GM12875 (cell line): ENCODE results near the gene C2CD2.
A peak's percentile ranks its signal among the peaks of the same experiment; 100 is the strongest.

Experiments
- H3K4me3 ChIP-seq: one replicate; pipeline ENCODE4 v1.5.1; 2011; ENCODE audit warnings: low read depth, low read length, control low read depth
- CTCF ChIP-seq: IDR thresholded peaks from 2 replicates; pipeline ENCODE4 v1.5.1; 2011; ENCODE audit warnings: low read depth, mild to moderate bottlenecking, control low read depth, inconsistent platforms, low read length, moderate library complexity, borderline replicate concordance; ENCODE audit not compliant: insufficient read depth

Gene C2CD2

GRCh38 chr21:41931041-41931451 lies 22.8 kb downstream of the C2CD2 start:
- TF ChIP-seq CTCF, result no peak
- H3K4me3 ChIP-seq, result no peak overlapping the region

- TF ChIP-seq CTCF, result no peak
- no peak overlapping the region for H3K4me3 ChIP-seq
These were observed 24.6 kb downstream of the C2CD2 start for GRCh38 chr21:41929248-41929647.

- TF ChIP-seq CTCF, result no peak
- no peak overlapping the region for H3K4me3 ChIP-seq
These were observed 25.1 kb downstream of the C2CD2 start for GRCh38 chr21:41928621-41929220.

GRCh38 chr21:41927727-41928409 lies 25.9 kb downstream of the C2CD2 start:
- no peak overlapping the region for H3K4me3 ChIP-seq
- no peak for TF ChIP-seq CTCF

- no peak for TF ChIP-seq CTCF
- peak overlapping the region; percentile 63 for H3K4me3 ChIP-seq
These were observed 27.0 kb downstream of the C2CD2 start for GRCh38 chr21:41926807-41927171.

GRCh38 chr21:41926117-41926806 lies 27.6 kb downstream of the C2CD2 start:
- H3K4me3 ChIP-seq, result peak overlapping the region; percentile 63
- no peak for TF ChIP-seq CTCF

GRCh38 chr21:41925767-41926116 lies 28.1 kb downstream of the C2CD2 start:
- peak overlapping the region; percentile 63 for H3K4me3 ChIP-seq
- no peak for TF ChIP-seq CTCF
